ENCODE results near the gene ALK.

ALK gene

DNA sequence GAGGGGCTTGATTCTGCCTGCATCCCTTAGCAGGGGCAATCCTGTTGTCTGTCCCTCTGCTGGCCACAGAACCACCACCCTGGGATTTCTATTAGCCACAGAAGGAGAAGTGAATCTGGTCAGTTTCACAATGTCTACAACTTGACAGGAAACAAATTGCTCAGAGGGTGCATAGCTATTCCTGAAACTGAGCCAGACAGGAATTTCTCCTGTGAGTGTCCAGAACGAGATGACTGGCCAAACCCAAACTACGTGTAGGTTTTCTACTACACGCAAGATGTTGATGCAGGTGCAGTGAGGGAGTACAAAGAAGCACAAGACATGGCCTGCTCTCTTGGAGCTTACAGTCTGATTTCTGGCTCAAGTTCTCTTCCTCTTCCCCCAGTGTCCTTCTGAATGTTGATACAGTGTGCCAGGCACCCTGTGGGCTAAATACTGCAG lies 604.3 kb downstream of the ALK start:
- no peak for DNase-seq (ENCODE audit: low spot score)

DNA sequence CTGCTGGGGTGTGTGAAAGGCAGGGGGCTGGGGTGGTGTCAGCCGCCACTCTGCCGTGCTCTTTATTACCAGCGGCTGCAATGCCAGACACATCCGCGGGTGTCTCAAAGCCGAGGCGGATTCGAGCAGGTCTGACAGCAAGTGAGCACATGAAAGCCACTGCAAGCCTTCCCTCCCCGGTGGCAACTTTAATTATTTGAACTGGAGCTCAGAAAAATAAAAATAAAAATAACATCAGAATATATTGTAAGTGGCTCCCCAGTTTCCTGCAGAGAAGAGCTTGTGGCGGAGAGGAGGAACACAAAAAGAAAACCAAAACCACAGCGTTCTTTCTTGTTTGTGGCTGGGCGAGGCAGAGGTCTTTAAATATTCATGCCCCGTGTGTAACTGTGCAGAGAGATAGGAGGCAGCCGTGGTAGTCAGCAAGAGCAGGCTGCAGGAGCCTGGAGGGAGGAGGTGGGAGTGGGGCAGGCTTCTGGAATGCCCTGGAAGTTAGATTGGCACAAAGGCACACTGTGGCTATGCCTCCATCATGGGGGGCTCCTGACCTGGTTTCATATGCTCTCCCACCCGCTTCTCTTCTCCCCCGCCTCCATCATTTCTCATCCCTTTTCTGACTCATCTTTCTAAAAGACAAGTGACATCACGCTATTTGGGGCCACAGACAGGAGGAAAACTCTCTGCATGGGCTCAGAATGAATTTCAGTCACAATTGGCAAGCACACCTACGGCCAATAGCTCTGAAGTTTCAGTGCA lies 606.4 kb downstream of the ALK start:
- DNase-seq (ENCODE audit: low spot score): no peak

DNA sequence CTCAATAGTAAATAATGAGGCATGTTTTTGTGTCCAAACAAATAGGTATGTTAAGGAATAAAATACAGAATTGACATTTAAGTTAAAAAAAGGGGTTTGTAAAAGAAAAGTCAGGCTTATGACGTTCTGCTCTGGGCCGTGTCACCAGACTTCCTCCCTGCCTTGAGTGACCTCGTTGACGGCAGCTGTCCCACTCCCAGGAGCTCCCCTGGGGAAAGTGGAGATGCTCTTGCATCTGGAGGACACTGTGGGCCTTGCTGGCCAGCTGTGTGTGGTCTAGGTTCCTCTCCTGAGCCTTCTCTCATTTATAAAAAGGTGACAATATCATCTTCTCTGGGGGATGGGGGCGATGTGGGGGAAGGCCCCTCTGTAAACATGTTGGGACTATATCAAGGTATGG lies 609.9 kb downstream of the ALK start:
- DNase-seq (ENCODE audit: low spot score): no peak

DNA sequence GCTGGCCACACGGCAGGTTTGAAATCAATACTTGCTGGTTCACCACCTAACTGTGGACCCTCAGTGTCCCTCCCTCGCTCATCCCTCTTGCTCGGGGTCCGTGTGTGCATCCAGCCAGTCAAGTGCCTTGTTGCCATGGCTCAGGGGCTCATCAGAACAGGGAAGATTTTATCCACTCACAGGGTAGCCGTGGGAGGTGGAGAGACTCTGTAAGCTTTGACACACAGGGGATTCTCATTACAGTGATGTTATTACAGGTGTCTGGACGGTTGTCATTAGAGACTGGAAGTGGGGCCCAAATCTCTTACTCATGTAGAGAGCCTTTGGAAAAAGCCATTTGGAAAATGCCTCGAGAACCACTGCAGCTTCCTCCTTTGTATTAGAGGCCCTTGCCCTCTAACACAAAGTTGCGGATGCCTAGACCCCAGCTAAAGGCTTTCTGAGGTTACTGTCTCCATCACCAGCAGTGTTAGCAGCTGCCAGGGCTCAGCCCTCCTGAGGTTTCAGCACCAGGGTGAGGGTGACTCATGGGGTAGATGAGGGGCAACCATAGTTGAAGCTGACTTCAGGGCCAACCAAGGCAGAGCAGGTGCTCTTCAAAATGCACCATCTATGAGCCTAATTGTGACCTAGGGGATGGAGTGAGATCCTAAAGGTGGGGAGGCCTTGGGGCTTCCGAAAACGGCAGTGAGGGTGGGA lies 610.6 kb downstream of the ALK start:
- no peak for DNase-seq (ENCODE audit: low spot score)

DNA sequence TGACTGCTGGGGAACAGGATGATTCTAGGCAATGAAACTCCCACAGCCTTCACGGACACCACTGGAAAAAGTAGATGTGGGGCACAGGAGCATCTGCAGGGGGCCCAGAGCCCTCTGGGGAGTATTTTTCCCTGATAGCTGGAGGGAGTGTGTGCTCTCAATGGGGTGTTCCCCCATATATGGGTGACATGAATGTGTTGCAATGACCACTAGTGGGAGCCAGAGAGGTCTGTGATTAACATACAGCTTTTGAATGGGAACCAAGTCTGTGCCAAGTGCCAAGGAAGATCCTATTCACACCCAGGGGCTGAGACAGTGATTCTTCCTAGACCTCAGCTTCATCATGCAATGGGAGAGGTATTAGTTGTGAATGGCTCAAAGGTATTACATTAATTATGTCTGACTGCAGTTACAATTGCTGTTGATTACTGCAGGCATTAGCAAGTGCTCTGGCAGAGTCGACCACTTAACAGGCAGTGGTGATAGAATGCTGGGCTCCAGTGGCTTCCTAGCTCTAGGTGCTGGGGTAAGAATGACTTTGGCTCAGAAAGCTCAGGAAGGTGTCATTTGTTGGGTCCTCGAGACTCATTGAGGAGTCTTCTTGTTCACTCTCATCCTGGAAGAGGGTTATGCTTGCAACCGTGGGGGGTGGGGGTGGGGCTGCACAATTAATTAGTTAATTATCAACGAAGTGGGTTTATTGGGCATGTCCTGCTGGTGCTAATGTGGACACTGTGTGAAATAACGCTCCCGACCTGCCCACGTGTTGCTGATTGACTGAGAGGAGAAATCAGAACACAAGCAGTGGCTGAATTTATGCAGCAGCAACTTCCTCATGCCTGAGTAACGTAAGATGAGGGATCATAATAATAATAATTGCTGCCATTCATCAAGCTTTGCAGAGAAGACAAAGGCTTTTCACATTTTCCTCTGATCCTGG lies 612.0 kb downstream of the ALK start:
- DNase-seq (ENCODE audit: low spot score): peak; percentile 27

DNA sequence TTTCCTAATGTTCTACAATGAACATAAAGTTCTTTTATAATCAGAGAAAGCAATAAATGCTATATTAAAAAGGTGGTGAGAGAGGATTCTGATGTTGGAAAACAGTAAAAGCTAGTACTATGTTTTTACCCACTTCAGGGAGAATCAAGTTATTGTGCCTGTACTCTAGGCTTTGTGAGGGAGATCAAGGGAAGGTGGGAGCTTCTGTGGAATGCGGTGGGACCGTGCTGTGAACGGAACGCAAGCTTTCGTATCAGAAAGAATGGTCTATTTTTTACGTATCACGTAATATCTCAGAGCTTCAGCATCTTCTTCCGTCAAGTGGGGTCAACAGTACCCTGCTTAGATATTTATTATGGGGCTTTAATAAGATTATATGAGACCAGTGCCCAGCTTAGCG lies 613.0 kb downstream of the ALK start:
- DNase-seq (ENCODE audit: low spot score): no peak

DNA sequence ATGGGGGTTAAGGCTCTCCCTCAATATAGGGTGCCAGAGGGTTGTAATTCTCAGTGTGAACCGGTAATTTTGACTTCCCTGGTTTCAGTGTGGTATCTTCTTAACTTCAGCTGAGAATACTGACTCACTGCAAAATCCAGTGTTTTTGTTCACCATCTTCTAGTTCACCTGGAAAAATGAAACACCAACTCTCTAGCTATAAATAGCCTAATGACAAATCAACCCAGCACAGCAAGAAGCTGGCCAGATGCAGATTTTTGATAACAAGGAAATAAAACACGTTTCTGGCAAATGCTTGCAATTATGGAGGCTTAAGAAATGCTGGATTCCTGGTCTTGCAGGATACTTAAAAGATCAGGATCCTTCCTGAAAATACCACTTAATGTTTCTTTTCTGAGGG lies 613.9 kb downstream of the ALK start:
- no peak for DNase-seq (ENCODE audit: low spot score)

DNA sequence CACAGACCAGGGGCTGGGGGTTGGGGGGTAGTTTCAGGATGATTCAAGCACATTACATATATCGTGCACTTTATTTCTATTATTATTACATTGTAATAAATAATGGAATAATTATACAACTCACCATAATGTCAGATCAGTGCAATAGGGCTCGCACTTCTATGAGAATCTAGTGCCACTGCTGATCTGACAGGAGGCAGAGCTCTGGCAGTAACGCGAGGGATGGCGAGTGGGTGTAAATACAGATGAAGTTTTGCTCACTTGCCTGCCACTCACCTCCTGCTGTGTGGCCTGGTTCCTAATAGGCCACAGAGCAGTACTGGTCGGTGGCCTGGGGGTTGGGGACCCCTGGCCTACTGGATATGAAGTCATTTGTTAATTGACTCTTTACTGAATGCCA lies 615.6 kb downstream of the ALK start:
- DNase-seq (ENCODE audit: low spot score): no peak

DNA sequence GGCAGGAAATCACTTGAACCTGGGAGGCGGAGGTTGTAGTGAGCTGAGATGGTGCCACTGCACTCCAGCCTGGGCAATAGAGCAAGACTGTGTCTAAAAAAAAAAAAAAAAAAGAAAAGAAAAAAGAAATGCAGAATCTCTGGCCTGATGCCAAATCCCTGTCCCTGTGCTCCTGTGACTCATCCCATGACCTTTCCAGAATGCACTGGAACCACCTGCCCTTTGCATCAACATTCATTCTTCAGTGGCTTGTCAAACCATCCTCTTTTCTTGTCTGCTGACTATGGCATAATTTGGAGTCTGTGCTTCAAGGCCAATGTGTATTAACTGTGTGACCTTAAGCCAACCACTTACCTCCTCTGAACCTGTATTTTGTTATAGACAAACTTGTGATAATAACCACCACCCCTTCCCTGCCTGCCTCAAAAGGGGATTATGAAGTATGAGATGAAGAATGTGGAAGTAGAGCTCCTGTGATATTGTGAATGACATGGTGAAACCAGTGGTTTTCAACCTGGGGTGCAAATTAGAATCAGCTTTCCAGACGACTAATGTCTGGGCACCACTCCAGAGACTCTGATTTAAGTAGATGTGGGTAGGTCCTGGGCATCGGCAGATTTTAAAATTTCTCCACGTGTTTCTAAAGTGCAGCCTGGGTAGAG lies 616.9 kb downstream of the ALK start:
- DNase-seq (ENCODE audit: low spot score): no peak

DNA sequence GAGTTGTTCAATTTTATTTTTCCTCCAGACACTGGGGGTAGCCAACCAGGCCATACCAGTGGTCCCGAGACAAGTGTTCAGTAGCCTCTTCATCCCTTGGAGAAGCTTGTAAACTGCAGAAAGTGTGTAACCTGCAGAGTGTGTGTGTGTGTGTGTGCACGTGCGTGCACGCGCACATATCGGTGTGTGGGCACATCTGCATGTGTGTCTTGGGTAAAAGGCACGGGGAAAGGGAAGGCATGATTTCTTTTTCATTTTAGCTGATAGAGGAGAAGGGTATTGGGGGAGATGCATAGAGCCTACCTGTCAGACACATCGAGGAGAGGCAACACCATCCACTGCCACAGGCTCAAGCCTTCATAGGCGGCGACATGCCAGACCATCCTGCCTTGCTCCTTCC lies 624.8 kb downstream of the ALK start:
- DNase-seq (ENCODE audit: low spot score): no peak

DNA sequence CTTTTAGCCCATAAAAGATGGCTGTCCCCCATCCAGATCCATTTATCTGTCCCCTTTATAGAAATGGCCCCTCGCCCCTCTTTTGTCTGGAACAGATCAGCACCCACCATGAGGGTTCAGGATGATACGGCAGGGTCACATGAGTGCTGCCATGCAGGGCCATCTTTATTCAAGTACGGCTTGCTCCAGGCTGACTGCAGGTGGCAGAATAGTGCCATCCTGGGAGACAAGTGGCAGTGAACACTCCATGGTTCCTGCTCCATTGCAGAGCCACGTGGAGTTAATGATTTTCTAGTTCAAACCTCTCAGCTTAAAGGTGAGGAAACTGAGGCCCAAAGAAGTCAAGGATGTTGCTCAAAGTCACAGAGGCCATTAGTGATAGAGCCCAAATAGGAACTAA lies 625.5 kb downstream of the ALK start:
- no peak for DNase-seq (ENCODE audit: low spot score)

DNA sequence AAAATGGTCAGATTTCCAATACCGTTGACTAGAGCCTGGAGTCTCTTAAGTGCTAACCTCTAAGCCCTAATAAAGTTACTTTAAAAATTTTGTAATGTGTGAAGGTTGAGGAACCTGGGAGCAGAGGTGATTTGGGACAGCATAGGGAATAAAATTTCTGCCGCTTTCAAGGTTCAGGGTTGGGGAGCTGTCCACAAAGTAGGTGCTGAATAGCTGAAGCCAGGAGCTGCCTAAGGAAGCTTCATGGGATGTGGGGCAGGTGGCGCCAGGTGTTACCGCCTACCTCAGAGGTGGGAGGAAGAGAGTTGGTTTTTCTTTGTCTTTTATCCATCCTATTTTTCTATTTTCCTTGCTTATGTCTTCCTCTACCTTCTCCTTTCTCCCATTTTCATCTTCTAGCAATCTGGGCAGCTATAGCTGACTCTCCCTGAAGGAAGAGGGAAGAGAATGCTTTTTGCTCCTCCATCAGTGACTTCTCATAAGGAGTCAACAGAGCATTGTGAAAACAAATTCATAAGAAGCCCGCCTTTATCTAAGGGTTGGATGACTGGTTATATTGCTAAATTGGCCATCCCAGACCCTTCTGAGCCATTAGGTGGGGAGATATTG lies 627.5 kb downstream of the ALK start:
- DNase-seq (ENCODE audit: low spot score): no peak

DNA sequence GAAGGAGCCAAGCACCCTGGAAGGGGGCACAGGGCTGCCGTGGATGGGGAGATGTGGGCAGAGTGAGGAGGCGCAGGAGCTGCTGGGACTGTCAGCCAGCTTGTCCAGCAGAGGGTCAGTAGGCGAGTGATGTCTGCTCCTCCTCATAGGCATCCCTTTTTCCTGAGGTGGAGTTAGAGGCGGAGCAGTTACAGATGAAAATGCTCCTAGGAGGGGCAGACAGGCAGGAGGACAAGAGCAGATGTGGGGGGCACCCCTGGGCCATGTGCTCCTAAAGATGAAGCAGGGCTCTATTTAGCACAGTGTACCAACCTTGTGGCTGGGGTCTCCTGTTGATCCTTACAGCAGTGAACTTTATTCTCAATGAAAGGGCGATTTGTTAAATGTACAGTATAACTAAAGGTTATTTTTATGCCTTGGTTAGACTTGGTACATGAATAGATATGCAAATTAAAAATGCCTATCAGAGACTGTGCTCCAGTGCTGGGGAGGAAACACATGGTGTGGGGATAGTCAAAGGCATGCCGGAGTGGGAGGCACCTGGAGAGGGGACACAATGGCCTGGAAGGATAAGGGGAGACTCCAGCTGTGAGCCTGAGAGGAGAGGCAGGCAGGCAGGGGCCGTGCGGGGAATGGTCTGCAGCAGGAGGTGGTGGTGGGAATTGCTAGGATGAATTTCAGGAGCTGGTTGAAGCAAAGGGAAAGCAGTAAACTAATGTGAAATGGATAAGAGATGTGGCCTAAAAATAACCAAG lies 630.9 kb downstream of the ALK start:
- DNase-seq (ENCODE audit: low spot score): no peak

DNA sequence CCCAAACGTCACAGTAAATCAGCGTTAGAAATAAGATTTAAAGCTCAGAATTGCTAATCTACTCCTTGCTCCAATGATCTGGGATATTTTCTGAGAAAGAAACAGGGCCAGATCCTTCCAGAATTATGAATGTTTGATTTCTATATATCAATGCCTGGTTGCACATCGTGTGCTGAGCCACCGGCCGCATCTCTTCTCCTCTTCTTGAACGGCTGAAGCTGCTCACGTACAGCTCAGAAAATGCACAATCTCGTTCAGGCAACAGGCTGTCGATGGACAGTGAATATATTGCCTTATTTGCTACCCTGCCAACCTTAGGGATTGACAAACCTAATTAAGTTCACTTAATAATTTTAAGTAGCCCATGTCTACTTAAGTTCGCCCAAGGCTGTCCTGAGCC lies 636.7 kb downstream of the ALK start:
- no peak for DNase-seq (ENCODE audit: low spot score)

DNA sequence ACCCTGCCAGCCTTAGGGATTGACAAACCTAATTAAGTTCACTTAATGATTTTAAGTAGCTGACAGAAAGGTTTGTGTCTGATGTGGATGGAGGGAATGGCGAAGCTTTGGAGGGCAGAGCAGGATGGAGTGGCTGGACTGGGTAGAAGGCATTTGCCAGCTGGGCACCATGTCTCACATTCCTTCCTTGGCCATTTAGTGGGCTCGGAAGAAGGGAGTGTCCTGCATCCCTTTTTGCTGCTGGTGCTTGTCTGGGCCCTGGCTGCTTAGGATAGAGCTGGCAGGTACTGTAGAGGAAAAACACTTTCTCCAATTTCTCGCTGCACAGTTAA lies 639.5 kb downstream of the ALK start:
- no peak for DNase-seq (ENCODE audit: low spot score)

DNA sequence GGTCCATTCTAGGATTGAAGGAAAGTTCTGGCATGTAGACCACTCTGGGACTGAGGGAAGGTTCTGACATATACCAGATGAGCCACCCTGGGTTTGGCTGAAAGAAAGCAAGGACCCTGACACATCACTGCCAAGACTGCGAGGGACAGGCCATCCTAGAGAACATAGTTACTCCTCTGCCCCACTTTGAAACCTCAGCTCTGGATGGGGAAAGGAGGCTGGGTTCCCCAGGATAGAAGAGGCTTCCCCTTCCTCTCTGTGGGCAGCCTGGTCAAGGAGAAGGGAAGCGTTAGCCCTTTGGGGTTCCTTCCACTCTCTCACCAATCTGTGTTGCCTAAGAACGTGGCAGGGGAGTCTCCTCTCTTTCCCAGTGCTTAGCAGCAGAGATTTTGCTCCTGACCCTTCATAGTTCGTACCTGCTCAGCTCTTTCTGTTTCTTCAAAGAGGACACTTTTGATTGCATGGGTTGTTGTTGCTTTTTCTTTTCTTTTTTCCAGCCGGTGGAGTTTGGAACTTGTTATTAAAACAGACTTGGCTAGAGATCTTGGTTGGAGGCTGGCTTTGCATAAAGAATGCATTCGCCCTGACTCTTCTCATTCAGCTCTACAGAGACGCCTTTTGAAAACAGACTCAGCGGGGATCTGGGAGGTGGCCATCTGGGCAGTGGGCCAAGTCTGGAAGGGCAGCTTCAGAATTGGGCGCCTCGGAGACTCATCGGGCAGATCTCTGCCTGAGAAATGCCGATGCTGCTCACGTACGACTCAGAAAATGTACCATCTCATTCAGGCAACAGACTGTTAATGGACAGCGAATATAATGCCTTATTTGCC lies 640.1 kb downstream of the ALK start:
- no peak for DNase-seq (ENCODE audit: low spot score)

DNA sequence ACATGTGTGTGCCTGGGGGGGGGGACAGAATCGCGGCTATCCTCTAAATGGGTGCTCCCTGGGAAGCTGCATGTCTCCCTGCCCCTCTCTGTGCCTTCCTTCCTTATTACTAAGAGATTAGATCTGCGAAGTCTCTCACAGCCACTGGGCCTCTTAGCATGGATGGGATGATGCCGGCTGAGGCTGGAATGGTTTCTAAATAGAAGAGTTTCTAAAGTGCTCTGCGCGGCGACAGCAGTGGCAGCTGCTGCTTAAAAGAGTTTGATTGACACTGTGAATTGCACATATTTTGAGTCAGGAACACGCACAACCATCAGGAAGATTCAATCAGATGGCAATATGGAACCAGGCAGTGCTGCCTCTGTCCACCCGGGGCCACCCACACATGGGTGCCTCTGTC lies 642.4 kb downstream of the ALK start:
- no peak for DNase-seq (ENCODE audit: low spot score)

DNA sequence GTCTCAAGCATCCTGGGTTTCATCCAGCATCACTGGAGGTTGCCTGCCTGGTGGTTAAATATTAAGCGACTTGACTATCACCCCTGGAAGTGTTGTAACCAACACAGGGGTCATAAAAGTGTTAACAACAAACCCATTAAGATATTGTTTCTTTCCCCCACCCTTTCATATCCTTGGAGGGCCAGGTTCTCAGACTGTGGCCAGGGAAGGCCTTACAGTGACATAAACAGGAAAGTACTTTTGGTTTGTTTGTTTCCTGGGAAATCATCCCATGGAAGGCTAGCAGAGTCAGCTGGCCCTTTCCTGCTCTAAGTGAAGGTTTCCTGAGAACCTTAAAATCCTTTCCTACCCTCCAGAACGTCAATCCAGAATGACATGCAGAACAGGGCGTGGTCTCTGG lies 645.2 kb downstream of the ALK start:
- DNase-seq (ENCODE audit: low spot score): no peak

DNA sequence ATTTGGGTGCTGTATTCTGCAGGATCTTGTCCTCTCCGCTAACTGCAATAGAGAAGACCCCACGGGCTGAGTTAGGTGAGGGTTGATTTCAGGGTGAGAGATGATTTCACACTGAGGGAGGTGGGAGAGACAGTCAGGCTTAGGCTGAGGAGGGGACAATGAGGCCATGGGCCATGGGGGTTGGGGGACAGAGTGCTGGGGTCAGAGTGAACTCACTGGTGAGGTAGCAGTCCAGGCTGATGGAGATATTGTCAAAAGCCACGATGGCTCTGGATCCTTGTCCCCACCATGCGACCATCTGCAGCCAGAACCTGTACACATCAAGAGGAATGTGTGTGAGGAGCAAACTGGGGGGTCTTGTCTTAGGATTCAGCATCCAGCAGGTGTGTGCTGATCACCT lies 646.2 kb downstream of the ALK start:
- no peak for DNase-seq (ENCODE audit: low spot score)

Data from HuH-7.5 (cell line).